Measurements from ENCODE around the gene SLC16A12. TPM values are rescaled to one million over a fixed set of nuclear protein-coding genes. Genes with fewer than 3 reads are reported as not detected.

The SLC16A12 gene
- total RNA-seq, 1 experiment from 2014 or later = 10.9 TPM

DNA sequence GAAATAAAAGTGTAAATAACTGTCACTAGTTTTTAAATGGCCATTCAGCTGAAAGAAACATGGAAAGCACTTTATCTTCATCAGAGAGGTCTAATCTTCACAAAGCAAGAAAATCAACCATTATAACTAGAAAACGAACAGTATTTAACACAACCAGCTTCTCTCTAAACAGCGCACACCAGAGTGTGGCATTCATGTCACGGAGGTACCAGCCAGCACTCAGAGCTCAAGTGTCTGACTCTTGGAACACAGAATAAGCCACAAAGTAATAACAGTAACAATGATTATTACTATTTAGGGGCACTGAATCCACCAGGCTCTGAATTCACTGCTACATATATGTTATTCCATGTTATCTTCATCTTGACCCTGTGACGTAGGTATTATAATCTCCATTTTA is 60.9 kb downstream of the SLC16A12 start:
- DNase-seq (ENCODE audit: low spot score) = no peak
- no peak overlapping the region for H3K4me3 Mint-ChIP-seq
- H3K4me1 Mint-ChIP-seq = peaks cover 47% of the 10 kb centered on the region
- POLR2A ChIA-PET = no interaction called here
- no peaks in the 10 kb centered on the region for H3K9me3 Mint-ChIP-seq
- no peak for TF ChIP-seq SP1 (CRISPR knock-in tag; conservative IDR thresholded peaks at IDR 0.05)
- TF ChIP-seq GRHL2 (CRISPR knock-in tag; IDR thresholded peaks at IDR 0.05; ENCODE audit: insufficient replicate concordance, severe bottlenecking) = no peak
- no peak for TF ChIP-seq ZNF121 (CRISPR knock-in tag; IDR thresholded peaks at IDR 0.05)
- no peak for TF ChIP-seq ZBTB21 (CRISPR knock-in tag; IDR thresholded peaks at IDR 0.05; ENCODE audit: borderline replicate concordance)
- no peak for TF ChIP-seq MXD4 (CRISPR knock-in tag; IDR thresholded peaks at IDR 0.05; ENCODE audit: borderline replicate concordance)
- TF ChIP-seq FOXJ3 (CRISPR knock-in tag; IDR thresholded peaks at IDR 0.05; ENCODE audit: borderline replicate concordance) = no peak
- TF ChIP-seq ZNF232 (CRISPR knock-in tag; IDR thresholded peaks at IDR 0.05) = no peak
- TF ChIP-seq KAT7 (CRISPR knock-in tag; IDR thresholded peaks at IDR 0.05; ENCODE audit: borderline replicate concordance) = no peak
- no peak for TF ChIP-seq NR1H2 (CRISPR knock-in tag; IDR thresholded peaks at IDR 0.05)
- TF ChIP-seq, protein P1, sequence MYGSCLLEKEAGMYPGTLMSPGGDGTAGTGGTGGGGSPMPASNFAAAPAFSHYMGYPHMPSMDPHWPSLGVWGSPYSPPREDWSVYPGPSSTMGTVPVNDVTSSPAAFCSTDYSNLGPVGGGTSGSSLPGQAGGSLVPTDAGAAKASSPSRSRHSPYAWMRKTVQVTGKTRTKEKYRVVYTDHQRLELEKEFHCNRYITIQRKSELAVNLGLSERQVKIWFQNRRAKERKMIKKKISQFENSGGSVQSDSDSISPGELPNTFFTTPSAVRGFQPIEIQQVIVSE (CRISPR knock-in tag; IDR thresholded peaks at IDR 0.05; ENCODE audit: borderline replicate concordance) = no peak
- TF ChIP-seq, protein P2, sequence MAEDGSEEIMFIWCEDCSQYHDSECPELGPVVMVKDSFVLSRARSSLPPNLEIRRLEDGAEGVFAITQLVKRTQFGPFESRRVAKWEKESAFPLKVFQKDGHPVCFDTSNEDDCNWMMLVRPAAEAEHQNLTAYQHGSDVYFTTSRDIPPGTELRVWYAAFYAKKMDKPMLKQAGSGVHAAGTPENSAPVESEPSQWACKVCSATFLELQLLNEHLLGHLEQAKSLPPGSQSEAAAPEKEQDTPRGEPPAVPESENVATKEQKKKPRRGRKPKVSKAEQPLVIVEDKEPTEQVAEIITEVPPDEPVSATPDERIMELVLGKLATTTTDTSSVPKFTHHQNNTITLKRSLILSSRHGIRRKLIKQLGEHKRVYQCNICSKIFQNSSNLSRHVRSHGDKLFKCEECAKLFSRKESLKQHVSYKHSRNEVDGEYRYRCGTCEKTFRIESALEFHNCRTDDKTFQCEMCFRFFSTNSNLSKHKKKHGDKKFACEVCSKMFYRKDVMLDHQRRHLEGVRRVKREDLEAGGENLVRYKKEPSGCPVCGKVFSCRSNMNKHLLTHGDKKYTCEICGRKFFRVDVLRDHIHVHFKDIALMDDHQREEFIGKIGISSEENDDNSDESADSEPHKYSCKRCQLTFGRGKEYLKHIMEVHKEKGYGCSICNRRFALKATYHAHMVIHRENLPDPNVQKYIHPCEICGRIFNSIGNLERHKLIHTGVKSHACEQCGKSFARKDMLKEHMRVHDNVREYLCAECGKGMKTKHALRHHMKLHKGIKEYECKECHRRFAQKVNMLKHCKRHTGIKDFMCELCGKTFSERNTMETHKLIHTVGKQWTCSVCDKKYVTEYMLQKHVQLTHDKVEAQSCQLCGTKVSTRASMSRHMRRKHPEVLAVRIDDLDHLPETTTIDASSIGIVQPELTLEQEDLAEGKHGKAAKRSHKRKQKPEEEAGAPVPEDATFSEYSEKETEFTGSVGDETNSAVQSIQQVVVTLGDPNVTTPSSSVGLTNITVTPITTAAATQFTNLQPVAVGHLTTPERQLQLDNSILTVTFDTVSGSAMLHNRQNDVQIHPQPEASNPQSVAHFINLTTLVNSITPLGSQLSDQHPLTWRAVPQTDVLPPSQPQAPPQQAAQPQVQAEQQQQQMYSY (CRISPR knock-in tag; IDR thresholded peaks at IDR 0.05) = no peak
- no peak for TF ChIP-seq ATF6 (CRISPR knock-in tag; IDR thresholded peaks at IDR 0.05)
- no peak for TF ChIP-seq CBFB (CRISPR knock-in tag; IDR thresholded peaks at IDR 0.05; ENCODE audit: low read depth)
- TF ChIP-seq ZBTB43 (CRISPR knock-in tag; IDR thresholded peaks at IDR 0.05) = no peak
- TF ChIP-seq TEAD1 (CRISPR knock-in tag; IDR thresholded peaks at IDR 0.05) = no peak
- no peak for TF ChIP-seq NFATC4 (CRISPR knock-in tag; IDR thresholded peaks at IDR 0.05)
- no peak for TF ChIP-seq ESRRA (CRISPR knock-in tag; IDR thresholded peaks at IDR 0.05; ENCODE audit: borderline replicate concordance)
- no peak for TF ChIP-seq EMX1 (CRISPR knock-in tag; IDR thresholded peaks at IDR 0.05)
- TF ChIP-seq, protein P3, sequence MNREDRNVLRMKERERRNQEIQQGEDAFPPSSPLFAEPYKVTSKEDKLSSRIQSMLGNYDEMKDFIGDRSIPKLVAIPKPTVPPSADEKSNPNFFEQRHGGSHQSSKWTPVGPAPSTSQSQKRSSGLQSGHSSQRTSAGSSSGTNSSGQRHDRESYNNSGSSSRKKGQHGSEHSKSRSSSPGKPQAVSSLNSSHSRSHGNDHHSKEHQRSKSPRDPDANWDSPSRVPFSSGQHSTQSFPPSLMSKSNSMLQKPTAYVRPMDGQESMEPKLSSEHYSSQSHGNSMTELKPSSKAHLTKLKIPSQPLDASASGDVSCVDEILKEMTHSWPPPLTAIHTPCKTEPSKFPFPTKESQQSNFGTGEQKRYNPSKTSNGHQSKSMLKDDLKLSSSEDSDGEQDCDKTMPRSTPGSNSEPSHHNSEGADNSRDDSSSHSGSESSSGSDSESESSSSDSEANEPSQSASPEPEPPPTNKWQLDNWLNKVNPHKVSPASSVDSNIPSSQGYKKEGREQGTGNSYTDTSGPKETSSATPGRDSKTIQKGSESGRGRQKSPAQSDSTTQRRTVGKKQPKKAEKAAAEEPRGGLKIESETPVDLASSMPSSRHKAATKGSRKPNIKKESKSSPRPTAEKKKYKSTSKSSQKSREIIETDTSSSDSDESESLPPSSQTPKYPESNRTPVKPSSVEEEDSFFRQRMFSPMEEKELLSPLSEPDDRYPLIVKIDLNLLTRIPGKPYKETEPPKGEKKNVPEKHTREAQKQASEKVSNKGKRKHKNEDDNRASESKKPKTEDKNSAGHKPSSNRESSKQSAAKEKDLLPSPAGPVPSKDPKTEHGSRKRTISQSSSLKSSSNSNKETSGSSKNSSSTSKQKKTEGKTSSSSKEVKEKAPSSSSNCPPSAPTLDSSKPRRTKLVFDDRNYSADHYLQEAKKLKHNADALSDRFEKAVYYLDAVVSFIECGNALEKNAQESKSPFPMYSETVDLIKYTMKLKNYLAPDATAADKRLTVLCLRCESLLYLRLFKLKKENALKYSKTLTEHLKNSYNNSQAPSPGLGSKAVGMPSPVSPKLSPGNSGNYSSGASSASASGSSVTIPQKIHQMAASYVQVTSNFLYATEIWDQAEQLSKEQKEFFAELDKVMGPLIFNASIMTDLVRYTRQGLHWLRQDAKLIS (CRISPR knock-in tag; IDR thresholded peaks at IDR 0.05; ENCODE audit: borderline replicate concordance) = no peak
- no peaks in the 10 kb centered on the region; the same call in 1 of the 2 replicates for H3K27me3 Mint-ChIP-seq (ENCODE audit: low read depth)
- H3K27ac Mint-ChIP-seq = peak overlapping the region; percentile 11; the same call in 1 of the 2 replicates
- no peak for ATAC-seq
- H3K36me3 Mint-ChIP-seq = no peaks in the 10 kb centered on the region
- CTCF ChIA-PET = interaction anchor here (0.9 kb wide), 1 partner anchor 8 kb away, joined by 3 read pairs; no protein-coding TSS in a partner anchor
